ENCODE results near the gene GRID1.
"Not testable (repeated sequence)": the region's sequence is repeated elsewhere in the genome, so short reads cannot be mapped to it uniquely, and the experiment has no call there.

Gene GRID1

DNA sequence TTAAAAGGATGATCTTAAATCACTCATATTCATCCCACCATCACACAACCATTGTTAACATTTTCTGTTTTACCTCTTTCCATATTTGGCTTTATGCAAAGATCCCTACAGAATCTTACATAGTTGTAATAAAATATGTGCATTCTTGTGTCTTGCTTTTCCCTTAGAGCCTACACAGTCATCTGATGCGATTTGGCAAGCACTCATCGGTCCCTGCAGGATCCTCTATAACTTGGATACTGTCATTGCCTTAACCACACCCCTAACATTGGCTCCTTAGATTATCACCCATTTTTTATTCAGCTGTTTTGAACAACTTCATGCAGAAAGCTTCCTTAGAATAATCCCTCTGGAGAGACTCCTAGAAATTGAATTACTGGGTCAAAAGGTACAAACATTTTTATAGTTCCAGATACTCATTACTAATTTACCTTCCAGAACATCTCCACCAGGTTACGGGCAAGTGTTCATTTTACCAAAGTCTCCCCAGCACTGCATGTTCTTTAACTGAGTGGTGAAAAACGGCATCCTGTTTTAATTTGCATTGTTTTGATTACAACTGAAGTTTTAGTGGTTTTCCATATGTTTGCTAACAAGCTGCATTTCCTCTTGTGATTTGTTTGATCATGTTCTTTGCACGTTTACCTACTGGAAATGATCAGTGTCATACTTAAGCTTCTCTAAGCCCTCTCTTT lies 268.3 kb downstream of the GRID1 start:
- Mint-ChIP-seq H3K27ac (no peak overlapping the region), H3K4me3 (no peak overlapping the region), H3K27me3 (ENCODE audit: low read depth, poor library complexity) (peaks cover 15% of the 10 kb centered on the region), H3K4me1 (peaks cover 8% of the 10 kb centered on the region), H3K36me3 (ENCODE audit: low read depth) (no peaks in the 10 kb centered on the region), H3K9me3 (peaks cover 5% of the 10 kb centered on the region)
- no peak for TF ChIP-seq CTCF (IDR thresholded peaks at IDR 0.05)
- DNase-seq: no peak

DNA sequence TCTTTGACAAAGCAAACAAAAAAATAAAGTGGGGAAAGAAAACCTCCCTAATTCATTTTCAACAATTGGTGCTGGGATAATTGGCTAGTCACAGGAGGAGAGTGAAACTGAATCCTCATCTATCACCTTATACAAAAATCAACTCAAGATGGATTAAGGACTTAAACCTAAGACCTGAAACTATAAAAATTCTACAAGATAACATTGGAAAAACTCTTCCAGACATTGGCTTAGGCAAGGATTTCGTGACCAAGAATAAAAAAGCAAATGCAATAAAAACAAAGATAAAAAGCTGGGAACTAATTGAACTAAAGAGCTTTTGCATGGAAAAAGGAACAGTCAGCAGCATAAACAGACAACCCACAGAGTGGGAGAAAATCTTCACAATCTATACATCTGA lies 271.5 kb downstream of the GRID1 start:
- Mint-ChIP-seq H3K27me3 (ENCODE audit: low read depth, poor library complexity) (peaks cover 11% of the 10 kb centered on the region), H3K4me1 (peaks cover 16% of the 10 kb centered on the region)
- not testable (repeated sequence) for H3K9me3 Mint-ChIP-seq; H3K27ac Mint-ChIP-seq; H3K36me3 Mint-ChIP-seq (ENCODE audit: low read depth); DNase-seq; H3K4me3 Mint-ChIP-seq

DNA sequence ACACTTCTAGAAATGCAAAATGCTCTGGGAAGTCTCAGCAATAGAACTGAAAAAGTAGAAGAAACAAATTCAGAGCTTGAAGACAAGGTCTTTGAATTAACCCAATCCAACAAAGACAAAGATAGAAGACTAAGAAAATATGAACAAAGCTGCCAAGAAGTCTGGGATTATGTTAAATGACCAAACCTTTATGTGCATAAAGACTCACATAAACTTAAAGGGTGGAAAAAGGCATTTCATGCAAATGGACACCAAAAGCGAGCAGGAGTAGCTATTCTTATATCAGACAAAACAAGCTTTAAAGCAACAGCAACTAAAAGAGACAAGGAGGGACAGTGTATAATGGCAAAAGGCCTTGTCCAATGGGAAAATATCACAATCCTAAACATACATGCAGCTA lies 274.3 kb downstream of the GRID1 start:
- not testable (repeated sequence) for H3K4me1 Mint-ChIP-seq; H3K4me3 Mint-ChIP-seq; H3K9me3 Mint-ChIP-seq; H3K36me3 Mint-ChIP-seq (ENCODE audit: low read depth); DNase-seq; H3K27ac Mint-ChIP-seq
- peaks cover 16% of the 10 kb centered on the region for H3K27me3 Mint-ChIP-seq (ENCODE audit: low read depth, poor library complexity)

DNA sequence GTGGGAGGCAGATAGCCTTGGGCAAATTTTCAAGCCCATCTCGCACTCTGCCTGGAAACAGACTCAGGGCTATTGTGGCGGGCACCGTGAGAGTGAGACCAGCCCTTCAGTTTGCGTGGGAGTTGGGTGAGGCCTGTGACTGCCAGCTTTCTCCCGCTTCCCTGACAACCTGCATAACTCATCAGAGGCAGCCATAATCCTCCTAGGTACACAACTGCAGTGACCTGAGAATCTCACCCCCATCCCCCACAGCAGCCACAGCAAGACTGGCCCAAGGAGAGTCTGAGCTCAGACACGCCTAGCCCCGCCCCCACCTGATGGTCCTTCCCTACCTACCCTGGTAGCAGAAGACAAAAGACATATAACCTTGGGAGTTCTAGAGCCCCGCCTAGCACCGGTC lies 275.4 kb downstream of the GRID1 start:
- no peak for TF ChIP-seq CTCF (IDR thresholded peaks at IDR 0.05)
- Mint-ChIP-seq H3K4me3 (no peak overlapping the region), H3K27me3 (ENCODE audit: low read depth, poor library complexity) (peaks cover 17% of the 10 kb centered on the region), H3K27ac (no peak overlapping the region), H3K4me1 (peaks cover 9% of the 10 kb centered on the region), H3K9me3 (no peaks in the 10 kb centered on the region), H3K36me3 (ENCODE audit: low read depth) (no peaks in the 10 kb centered on the region)
- DNase-seq: no peak

- H3K27ac Mint-ChIP-seq: no peak overlapping the region
- H3K36me3 Mint-ChIP-seq (ENCODE audit: low read depth): no peaks in the 10 kb centered on the region
- no peak for DNase-seq
These were observed 275.8 kb downstream of the GRID1 start for GRCh38 chr10:86090807-86091206.

DNA sequence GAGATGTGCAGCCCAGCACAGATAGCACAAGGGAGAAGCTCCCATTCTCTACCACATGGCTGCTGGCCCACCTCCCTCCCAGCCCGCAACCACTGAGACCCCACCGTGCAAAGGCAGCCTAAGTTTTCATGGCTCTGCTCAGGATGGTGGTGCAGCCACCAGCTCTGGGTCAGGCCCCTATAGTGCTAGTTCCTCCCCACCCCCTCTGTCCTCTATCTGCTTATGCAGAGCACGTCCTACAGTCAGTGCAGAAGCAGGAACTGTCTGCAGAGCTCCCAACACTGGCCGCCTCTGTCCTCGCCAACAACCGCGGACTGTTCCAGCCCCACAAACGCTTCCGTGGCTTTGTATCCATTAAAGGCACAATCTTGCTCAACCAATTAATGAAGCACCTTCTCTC lies 278.9 kb downstream of the GRID1 start:
- Mint-ChIP-seq H3K27ac (no peak overlapping the region), H3K27me3 (ENCODE audit: low read depth, poor library complexity) (peaks cover 16% of the 10 kb centered on the region), H3K4me3 (no peak overlapping the region), H3K4me1 (peaks cover 9% of the 10 kb centered on the region), H3K9me3 (no peaks in the 10 kb centered on the region), H3K36me3 (ENCODE audit: low read depth) (no peaks in the 10 kb centered on the region)
- TF ChIP-seq CTCF (IDR thresholded peaks at IDR 0.05): no peak
- DNase-seq: no peak

More at GRCh38 chr10:86090807-86091206, 275.8 kb downstream of the GRID1 start:
- Mint-ChIP-seq H3K27me3 (ENCODE audit: low read depth, poor library complexity) (peaks cover 17% of the 10 kb centered on the region), H3K9me3 (no peaks in the 10 kb centered on the region), H3K4me1 (peaks cover 9% of the 10 kb centered on the region), H3K4me3 (no peak overlapping the region)
- TF ChIP-seq CTCF (IDR thresholded peaks at IDR 0.05): no peak

DNA sequence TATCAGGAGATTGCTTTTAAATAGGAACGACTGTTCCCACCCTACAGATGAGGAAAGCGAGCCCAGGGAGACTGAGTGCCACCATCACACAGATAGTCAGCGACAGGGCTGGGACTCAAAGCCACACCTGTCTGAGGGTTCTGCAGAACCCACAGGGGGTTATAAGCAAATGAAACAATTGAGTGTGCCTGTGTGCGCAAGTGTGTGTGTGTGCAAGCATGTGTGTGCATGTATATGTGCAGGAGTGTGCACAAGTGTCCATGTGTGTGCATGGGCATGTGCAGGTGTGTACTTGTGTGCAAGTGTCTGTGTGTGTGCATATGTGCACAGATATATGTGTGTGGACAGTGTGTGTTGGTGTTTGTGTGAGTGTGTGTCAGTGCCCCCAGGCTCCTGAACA lies 280.2 kb downstream of the GRID1 start:
- DNase-seq: no peak
- Mint-ChIP-seq H3K27me3 (ENCODE audit: low read depth, poor library complexity) (peaks cover 22% of the 10 kb centered on the region), H3K4me3 (no peak overlapping the region), H3K9me3 (no peaks in the 10 kb centered on the region), H3K4me1 (peaks cover 8% of the 10 kb centered on the region), H3K36me3 (ENCODE audit: low read depth) (no peaks in the 10 kb centered on the region), H3K27ac (no peak overlapping the region)
- TF ChIP-seq CTCF (IDR thresholded peaks at IDR 0.05): no peak

Data from nephron progenitor cell (in vitro differentiated cells).